NCI-H1694 treated with DMSO at 0.1 percent for 48 hours (cell line): ENCODE data around the gene BAIAP2L1.

Experiments
- DNase-seq: peaks from one replicate; lab custom pipeline; 2025; lab: John Stamatoyannopoulos, UW

Gene BAIAP2L1

GRCh38 chr7:98358706-98359105 is 42.2 kb downstream of the BAIAP2L1 start:
- DNase-seq = no peak

- DNase-seq = no peak
These were observed 43.1 kb downstream of the BAIAP2L1 start for GRCh38 chr7:98357751-98358161.

- no peak for DNase-seq
These were observed 45.7 kb downstream of the BAIAP2L1 start for GRCh38 chr7:98355250-98355538.

GRCh38 chr7:98354511-98355249 is 46.2 kb downstream of the BAIAP2L1 start:
- DNase-seq = no peak

- DNase-seq = no peak
These were observed 46.8 kb downstream of the BAIAP2L1 start for GRCh38 chr7:98354052-98354451.

GRCh38 chr7:98352621-98353020 is 48.3 kb downstream of the BAIAP2L1 start:
- DNase-seq = no peak

- no peak for DNase-seq
These were observed 49.8 kb downstream of the BAIAP2L1 start for GRCh38 chr7:98351136-98351535.

- no peak for DNase-seq
These were observed 52.0 kb downstream of the BAIAP2L1 start for GRCh38 chr7:98348726-98349474.

- DNase-seq = no peak
These were observed 54.3 kb downstream of the BAIAP2L1 start for GRCh38 chr7:98346515-98347069.

- DNase-seq = no peak
These were observed 59.8 kb downstream of the BAIAP2L1 start for GRCh38 chr7:98341106-98341505.

- no peak for DNase-seq
These were observed 61.8 kb downstream of the BAIAP2L1 start for GRCh38 chr7:98339043-98339442.

GRCh38 chr7:98338441-98338840 is 62.4 kb downstream of the BAIAP2L1 start:
- no peak for DNase-seq

GRCh38 chr7:98335411-98335977 is 65.4 kb downstream of the BAIAP2L1 start:
- DNase-seq = no peak

GRCh38 chr7:98334081-98334480 is 66.8 kb downstream of the BAIAP2L1 start:
- DNase-seq = no peak

GRCh38 chr7:98330926-98331529 is 69.9 kb downstream of the BAIAP2L1 start:
- DNase-seq = no peak

GRCh38 chr7:98329791-98330373 is 71.0 kb downstream of the BAIAP2L1 start:
- DNase-seq = no peak

GRCh38 chr7:98329100-98329790 is 71.6 kb downstream of the BAIAP2L1 start:
- no peak for DNase-seq

GRCh38 chr7:98324782-98325181 is 76.1 kb downstream of the BAIAP2L1 start:
- no peak for DNase-seq

GRCh38 chr7:98323597-98324322 is 77.1 kb downstream of the BAIAP2L1 start:
- DNase-seq = no peak

GRCh38 chr7:98322331-98323270 is 78.3 kb downstream of the BAIAP2L1 start:
- DNase-seq = no peak
